ENCODE measurements around the gene DSP.
A peak's percentile ranks its signal among the peaks of the same experiment; 100 is the strongest.

DSP gene

GRCh38 chr6:7504041-7504440, 37.4 kb upstream of the DSP start:
- H3K36me3 ChIP-seq (ENCODE audit: insufficient read depth, insufficient read length, low read length) = no peaks in the 10 kb centered on the region
- H3K4me3 ChIP-seq (ENCODE audit: insufficient read length, low read depth) = no peak overlapping the region
- H3K9me3 ChIP-seq (ENCODE audit: insufficient read depth, low read length) = no peaks in the 10 kb centered on the region
- TF ChIP-seq ZNF274 (IDR thresholded peaks at IDR 0.05; ENCODE audit: low read depth, low read length) (no peak), YY1 (IDR thresholded peaks at IDR 0.05; ENCODE audit: insufficient read depth, insufficient read length) (no peak), SUZ12 (IDR thresholded peaks at IDR 0.05; ENCODE audit: extremely low read depth, insufficient read depth, insufficient read length) (no peak)
- peaks cover 4% of the 10 kb centered on the region for H3K4me1 ChIP-seq (ENCODE audit: insufficient read depth, insufficient read length)
- H3K9ac ChIP-seq (ENCODE audit: insufficient read length, low read depth) = no peak overlapping the region
- no peaks in the 10 kb centered on the region for H3K27me3 ChIP-seq (ENCODE audit: insufficient read depth, insufficient read length)
- DNase-seq (ENCODE audit: low read depth, low spot score) = no peak

GRCh38 chr6:7505189-7505699, 36.2 kb upstream of the DSP start:
- Histone ChIP-seq H3K4me1 (ENCODE audit: insufficient read depth, insufficient read length) (peaks cover 4% of the 10 kb centered on the region), H3K27me3 (ENCODE audit: insufficient read depth, insufficient read length) (no peaks in the 10 kb centered on the region), H3K9me3 (ENCODE audit: insufficient read depth, low read length) (no peaks in the 10 kb centered on the region), H3K36me3 (ENCODE audit: insufficient read depth, insufficient read length, low read length) (no peaks in the 10 kb centered on the region), H3K9ac (ENCODE audit: insufficient read length, low read depth) (no peak overlapping the region), H3K4me3 (ENCODE audit: insufficient read length, low read depth) (no peak overlapping the region)
- TF ChIP-seq SUZ12 (IDR thresholded peaks at IDR 0.05; ENCODE audit: extremely low read depth, insufficient read depth, insufficient read length) (no peak), ZNF274 (IDR thresholded peaks at IDR 0.05; ENCODE audit: low read depth, low read length) (no peak), YY1 (IDR thresholded peaks at IDR 0.05; ENCODE audit: insufficient read depth, insufficient read length) (no peak)
- DNase-seq (ENCODE audit: low read depth, low spot score) = peak; percentile 75

- Histone ChIP-seq H3K4me1 (ENCODE audit: insufficient read depth, insufficient read length) (peaks cover 4% of the 10 kb centered on the region), H3K9ac (ENCODE audit: insufficient read length, low read depth) (no peak overlapping the region), H3K4me3 (ENCODE audit: insufficient read length, low read depth) (no peak overlapping the region), H3K9me3 (ENCODE audit: insufficient read depth, low read length) (no peaks in the 10 kb centered on the region), H3K27me3 (ENCODE audit: insufficient read depth, insufficient read length) (no peaks in the 10 kb centered on the region), H3K36me3 (ENCODE audit: insufficient read depth, insufficient read length, low read length) (no peaks in the 10 kb centered on the region)
- DNase-seq (ENCODE audit: low read depth, low spot score) = no peak
- TF ChIP-seq ZNF274 (IDR thresholded peaks at IDR 0.05; ENCODE audit: low read depth, low read length) (no peak), YY1 (IDR thresholded peaks at IDR 0.05; ENCODE audit: insufficient read depth, insufficient read length) (no peak), SUZ12 (IDR thresholded peaks at IDR 0.05; ENCODE audit: extremely low read depth, insufficient read depth, insufficient read length) (no peak)
Observed at GRCh38 chr6:7507600-7507999, 33.9 kb upstream of the DSP start.

GRCh38 chr6:7512320-7512719, 29.2 kb upstream of the DSP start:
- Histone ChIP-seq H3K4me3 (ENCODE audit: insufficient read length, low read depth) (no peak overlapping the region), H3K9ac (ENCODE audit: insufficient read length, low read depth) (no peak overlapping the region), H3K9me3 (ENCODE audit: insufficient read depth, low read length) (no peaks in the 10 kb centered on the region), H3K4me1 (ENCODE audit: insufficient read depth, insufficient read length) (no peaks in the 10 kb centered on the region), H3K27me3 (ENCODE audit: insufficient read depth, insufficient read length) (no peaks in the 10 kb centered on the region), H3K36me3 (ENCODE audit: insufficient read depth, insufficient read length, low read length) (no peaks in the 10 kb centered on the region)
- TF ChIP-seq SUZ12 (IDR thresholded peaks at IDR 0.05; ENCODE audit: extremely low read depth, insufficient read depth, insufficient read length) (no peak), ZNF274 (IDR thresholded peaks at IDR 0.05; ENCODE audit: low read depth, low read length) (no peak), YY1 (IDR thresholded peaks at IDR 0.05; ENCODE audit: insufficient read depth, insufficient read length) (no peak)
- DNase-seq (ENCODE audit: low read depth, low spot score) = no peak

- no peak overlapping the region for H3K9ac ChIP-seq (ENCODE audit: insufficient read length, low read depth)
- H3K27me3 ChIP-seq (ENCODE audit: insufficient read depth, insufficient read length) = no peaks in the 10 kb centered on the region
- DNase-seq (ENCODE audit: low read depth, low spot score) = no peak
- no peaks in the 10 kb centered on the region for H3K36me3 ChIP-seq (ENCODE audit: insufficient read depth, insufficient read length, low read length)
- TF ChIP-seq YY1 (IDR thresholded peaks at IDR 0.05; ENCODE audit: insufficient read depth, insufficient read length) (no peak), SUZ12 (IDR thresholded peaks at IDR 0.05; ENCODE audit: extremely low read depth, insufficient read depth, insufficient read length) (no peak), ZNF274 (IDR thresholded peaks at IDR 0.05; ENCODE audit: low read depth, low read length) (no peak)
- H3K4me1 ChIP-seq (ENCODE audit: insufficient read depth, insufficient read length) = no peaks in the 10 kb centered on the region
- H3K9me3 ChIP-seq (ENCODE audit: insufficient read depth, low read length) = no peaks in the 10 kb centered on the region
- H3K4me3 ChIP-seq (ENCODE audit: insufficient read length, low read depth) = no peak overlapping the region
Observed at GRCh38 chr6:7513529-7513928, 27.9 kb upstream of the DSP start.

GRCh38 chr6:7515363-7515762, 26.1 kb upstream of the DSP start:
- no peaks in the 10 kb centered on the region for H3K36me3 ChIP-seq (ENCODE audit: insufficient read depth, insufficient read length, low read length)
- H3K9me3 ChIP-seq (ENCODE audit: insufficient read depth, low read length) = no peaks in the 10 kb centered on the region
- no peak for DNase-seq (ENCODE audit: low read depth, low spot score)
- H3K4me1 ChIP-seq (ENCODE audit: insufficient read depth, insufficient read length) = no peaks in the 10 kb centered on the region
- no peak for TF ChIP-seq YY1 (IDR thresholded peaks at IDR 0.05; ENCODE audit: insufficient read depth, insufficient read length)
- TF ChIP-seq SUZ12 (IDR thresholded peaks at IDR 0.05; ENCODE audit: extremely low read depth, insufficient read depth, insufficient read length) = no peak
- no peak for TF ChIP-seq ZNF274 (IDR thresholded peaks at IDR 0.05; ENCODE audit: low read depth, low read length)
- no peaks in the 10 kb centered on the region for H3K27me3 ChIP-seq (ENCODE audit: insufficient read depth, insufficient read length)
- H3K4me3 ChIP-seq (ENCODE audit: insufficient read length, low read depth) = no peak overlapping the region
- no peak overlapping the region for H3K9ac ChIP-seq (ENCODE audit: insufficient read length, low read depth)

GRCh38 chr6:7518877-7519276, 22.6 kb upstream of the DSP start:
- H3K36me3 ChIP-seq (ENCODE audit: insufficient read depth, insufficient read length, low read length) = no peaks in the 10 kb centered on the region
- no peak overlapping the region for H3K9ac ChIP-seq (ENCODE audit: insufficient read length, low read depth)
- no peak for DNase-seq (ENCODE audit: low read depth, low spot score)
- H3K4me3 ChIP-seq (ENCODE audit: insufficient read length, low read depth) = no peak overlapping the region
- H3K27me3 ChIP-seq (ENCODE audit: insufficient read depth, insufficient read length) = no peaks in the 10 kb centered on the region
- TF ChIP-seq YY1 (IDR thresholded peaks at IDR 0.05; ENCODE audit: insufficient read depth, insufficient read length) (no peak), ZNF274 (IDR thresholded peaks at IDR 0.05; ENCODE audit: low read depth, low read length) (no peak), SUZ12 (IDR thresholded peaks at IDR 0.05; ENCODE audit: extremely low read depth, insufficient read depth, insufficient read length) (no peak)
- H3K4me1 ChIP-seq (ENCODE audit: insufficient read depth, insufficient read length) = no peaks in the 10 kb centered on the region
- H3K9me3 ChIP-seq (ENCODE audit: insufficient read depth, low read length) = no peaks in the 10 kb centered on the region

Measured in NT2/D1 (cell line).